ENCODE data around the gene FLNB.
"Not testable (repeated sequence)": the region's sequence is repeated elsewhere in the genome, so short reads cannot be mapped to it uniquely, and the experiment has no call there.

The FLNB gene

DNA sequence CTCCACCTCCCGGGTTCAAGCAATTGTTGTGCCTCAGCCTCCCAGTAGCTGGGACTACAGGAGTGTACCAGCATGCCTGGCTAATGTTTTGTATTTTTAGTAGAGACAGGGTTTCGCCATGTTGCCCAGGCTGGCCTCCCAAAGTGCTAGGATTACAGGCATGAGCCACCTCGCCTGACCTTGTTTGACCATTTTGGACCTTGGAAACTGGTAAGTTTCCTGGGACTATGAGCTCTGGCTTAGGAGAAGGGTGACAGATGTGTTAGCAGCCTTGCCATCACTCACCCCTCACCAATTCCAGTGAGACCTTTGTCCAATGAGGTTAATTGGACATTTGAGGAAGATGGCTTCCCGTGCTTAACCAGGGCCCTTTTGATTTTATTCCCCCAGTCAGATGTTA is 182.7 kb downstream of the FLNB start:
- DNase-seq = no peak

DNA sequence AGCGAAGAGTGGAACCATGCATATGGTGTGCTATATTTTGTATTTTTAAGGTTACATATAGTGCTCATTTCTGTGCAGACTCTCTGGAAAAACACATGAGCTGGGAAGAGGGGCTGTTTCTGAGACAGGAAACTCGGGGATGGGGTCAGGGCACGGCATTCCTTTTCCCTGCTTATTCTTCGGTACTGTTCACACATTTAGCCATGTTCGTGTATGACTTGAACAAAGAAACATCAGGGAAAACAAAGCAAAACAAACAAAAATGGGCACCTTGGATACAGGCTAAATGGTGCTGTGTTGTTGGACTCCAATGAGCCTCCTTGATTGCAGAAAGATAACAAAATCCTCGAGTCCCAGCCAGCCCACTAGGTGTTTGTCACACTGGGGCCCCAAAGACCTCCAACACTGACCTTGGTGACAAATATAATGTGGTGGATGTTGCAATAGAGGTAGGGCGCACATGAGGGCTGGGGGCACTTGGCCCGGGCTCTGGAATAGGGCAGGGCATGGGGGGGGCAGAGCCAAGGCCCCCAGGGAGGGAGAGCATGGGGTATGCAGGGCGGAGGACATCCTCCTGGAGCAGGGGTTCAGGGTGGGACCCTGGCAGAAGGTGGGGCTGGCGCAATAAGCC is 183.3 kb downstream of the FLNB start:
- DNase-seq = no peak

DNA sequence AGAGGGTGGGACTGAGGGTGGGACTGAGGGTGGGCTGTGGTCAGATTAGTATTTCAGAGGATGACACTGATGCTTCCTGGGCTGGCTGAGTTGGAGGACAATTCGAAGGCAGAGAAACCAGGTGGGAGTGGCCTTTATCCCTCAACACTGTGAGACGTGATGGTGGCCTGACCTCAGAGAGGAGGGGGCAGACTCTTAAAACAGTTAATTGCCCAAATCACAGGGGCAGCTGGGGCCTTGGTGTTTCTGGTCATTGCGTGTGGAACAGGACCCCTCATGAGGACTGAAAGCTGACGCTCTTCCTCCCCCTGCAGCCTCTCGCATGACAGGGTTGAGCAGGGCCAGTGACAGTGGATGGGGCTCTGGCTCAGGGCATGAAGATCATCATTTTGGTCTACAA is 183.8 kb downstream of the FLNB start:
- DNase-seq = no peak

DNA sequence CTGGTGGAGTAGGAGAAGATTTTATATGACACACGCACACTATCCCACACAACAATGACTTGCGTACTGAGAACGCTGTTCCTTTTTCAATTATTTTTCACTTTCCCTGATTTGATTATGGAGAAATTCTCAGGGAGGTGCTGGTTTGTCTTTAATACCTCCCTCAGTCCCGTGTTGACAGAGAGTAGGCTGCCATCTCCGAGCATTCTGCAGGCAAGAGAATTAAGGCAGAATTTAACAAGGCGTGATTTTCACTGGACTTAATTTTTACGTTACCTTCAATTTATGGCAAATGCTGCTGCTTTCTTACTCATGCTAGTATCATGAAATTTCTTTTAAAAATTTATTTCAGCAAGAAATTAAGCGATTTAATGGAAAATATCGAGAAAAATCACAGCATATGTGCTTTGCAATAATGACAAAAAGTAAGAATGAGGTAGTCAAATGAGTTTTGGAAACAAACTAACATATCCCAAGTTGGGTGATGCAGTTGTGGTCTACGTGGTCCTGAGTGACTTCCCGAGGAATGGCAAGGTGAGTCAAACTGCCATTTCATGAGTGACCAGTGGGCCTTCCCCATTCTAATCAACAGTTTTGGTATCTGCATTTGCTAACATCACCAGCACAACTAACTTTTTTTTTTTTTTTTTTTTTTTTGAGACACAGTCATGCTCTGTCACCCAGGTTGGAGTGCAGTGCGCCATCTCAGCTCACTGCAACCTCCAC is 185.6 kb downstream of the FLNB start:
- no peak for DNase-seq

DNA sequence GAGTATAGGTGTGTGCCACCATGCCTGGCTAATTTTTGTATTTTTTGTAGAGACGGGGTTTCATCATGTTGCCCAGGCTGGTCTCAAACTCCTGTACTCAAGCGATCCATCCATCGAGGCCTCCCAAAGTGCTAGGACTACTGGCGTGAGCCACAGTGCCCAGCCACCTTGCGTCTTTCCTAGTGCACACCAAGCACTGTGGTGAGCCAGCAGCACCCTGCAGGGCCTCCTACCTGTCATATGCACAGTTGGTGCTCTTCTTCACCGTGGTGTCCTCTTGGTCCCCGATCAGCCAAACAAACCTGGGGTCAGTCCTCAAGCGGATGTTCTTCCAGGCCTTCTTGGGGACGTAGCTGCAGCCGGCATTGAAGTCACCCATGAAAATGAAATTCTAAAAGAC is 189.4 kb downstream of the FLNB start:
- DNase-seq = no peak

DNA sequence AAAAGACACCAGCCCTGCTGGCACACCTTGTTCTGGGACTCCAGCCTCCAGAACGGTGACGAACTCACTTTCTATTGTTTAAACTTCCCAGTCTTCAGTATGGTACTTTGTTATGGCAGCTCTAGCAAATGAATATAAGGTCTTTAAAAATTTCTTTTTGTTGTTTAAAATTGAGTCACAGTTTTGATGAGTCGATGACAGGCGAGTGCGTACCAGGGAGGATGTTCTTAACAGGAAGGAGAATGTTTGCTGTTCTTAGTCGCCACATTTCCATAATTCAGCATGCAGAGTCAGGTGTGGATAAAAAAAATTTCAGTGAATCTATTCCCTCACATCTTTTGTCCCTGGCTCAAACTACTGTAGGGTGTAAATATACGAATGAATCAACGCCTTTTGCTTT is 190.1 kb downstream of the FLNB start:
- no peak for DNase-seq

DNA sequence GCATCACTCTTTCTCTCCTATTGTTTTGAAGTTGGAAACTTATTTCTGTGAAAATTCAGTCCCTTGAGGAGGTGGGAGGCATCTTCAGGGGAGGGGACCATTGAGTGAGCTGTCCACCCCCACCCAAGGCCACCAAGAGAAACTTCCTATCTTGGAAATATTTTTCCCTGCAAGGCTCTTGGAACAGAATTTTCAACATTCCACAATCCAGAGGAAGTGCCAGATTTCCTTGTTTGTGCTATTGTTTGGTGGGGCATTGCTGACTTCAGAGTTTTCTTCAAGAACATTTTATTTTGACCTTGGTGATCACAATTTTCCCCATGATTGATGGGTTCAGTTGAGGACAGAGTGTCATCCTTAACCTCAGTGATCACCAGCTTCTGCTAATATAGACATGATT is 190.6 kb downstream of the FLNB start:
- no peak for DNase-seq

DNA sequence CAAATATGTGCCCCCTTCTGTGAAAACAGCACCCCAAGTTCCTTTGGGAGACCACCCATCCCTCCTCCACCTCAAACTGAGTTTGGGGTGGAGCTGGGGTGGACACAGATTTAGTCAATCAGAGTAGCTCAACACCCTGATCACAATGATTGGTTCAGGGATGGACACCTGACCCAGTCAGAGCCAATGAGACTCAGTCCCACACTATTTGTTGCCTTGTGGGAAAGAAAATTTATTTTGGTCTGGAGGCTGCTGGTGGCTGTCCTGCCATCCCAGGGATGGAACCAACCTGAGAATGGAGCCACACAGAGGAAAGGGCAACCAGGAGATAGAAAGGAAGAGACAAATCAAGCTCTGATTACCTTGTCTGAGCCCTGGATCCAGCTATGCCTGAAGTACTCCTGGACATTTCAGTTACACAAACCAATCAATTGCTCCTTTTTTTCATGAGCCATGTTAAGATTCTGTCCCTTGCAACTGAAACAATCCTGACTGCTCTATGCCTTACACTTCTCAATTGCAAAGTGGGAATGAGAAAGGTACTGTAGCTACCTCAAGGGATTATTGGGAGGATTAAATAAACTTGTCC is 192.0 kb downstream of the FLNB start:
- no peak for DNase-seq

DNA sequence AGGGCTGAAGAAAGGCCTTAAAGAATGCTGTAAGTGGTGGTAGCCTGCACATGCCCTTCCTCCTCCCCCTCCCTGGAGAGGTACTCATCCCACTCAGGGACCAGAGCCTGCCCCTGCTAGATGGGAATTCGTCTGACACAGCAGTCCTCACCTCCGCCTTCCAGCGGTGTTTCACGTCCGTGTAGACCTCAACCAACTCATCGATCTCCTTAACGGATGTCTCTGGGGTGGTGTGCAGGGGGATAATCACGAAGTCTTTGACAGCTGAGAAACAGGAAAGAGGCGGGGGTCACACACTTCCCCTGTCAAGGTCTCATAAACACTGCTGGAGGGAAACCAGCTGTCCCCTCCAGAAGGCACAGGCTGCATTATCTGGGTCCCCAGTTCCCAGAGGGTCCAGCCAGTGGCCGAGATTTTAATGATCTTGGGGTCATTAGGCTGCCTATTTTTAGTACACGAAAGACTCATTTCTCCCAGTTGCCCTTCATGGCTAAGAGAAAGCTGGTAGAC is 192.7 kb downstream of the FLNB start:
- no peak for DNase-seq

DNA sequence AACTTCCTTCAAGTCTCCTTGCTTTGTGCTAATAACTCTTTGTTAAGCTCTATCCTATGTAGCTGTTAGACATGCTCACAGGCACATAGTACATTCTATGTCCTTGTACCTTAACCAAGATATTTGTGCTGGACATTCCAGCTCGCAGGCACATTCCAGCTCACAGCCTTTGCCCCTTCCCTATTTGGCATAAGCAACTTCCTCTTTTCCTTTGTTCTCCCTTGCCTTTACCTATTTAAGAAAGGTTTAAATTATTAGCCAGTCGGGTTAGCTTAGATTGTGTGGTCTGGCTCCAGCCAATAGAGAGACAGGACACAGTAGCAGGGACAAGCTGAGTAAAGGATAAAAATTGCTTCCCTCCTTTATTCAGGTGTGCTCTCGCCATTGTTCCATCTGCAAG is 193.2 kb downstream of the FLNB start:
- DNase-seq = not testable (repeated sequence)

DNA sequence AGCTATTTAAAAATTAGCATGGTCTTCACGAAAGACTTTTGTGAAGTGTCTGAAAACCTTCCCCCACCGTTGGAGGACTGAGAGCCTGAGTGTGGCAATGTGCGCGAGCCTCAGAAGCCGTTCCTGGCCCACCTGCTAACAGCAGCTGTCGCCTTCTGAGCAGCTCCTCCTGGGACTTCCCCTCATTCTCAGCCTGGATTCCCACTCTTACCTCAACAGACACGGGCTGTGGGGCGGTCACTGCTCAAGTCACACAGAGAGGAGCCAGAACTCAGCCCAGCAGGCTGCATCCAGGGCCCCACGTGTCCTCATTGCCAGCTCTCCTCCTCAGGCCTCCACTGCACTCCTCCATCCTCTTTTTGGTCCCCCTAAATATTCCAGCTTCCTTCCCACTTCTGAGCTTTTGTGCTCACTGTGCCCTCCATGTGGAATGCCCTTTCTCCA is 194.7 kb downstream of the FLNB start:
- DNase-seq = no peak

DNA sequence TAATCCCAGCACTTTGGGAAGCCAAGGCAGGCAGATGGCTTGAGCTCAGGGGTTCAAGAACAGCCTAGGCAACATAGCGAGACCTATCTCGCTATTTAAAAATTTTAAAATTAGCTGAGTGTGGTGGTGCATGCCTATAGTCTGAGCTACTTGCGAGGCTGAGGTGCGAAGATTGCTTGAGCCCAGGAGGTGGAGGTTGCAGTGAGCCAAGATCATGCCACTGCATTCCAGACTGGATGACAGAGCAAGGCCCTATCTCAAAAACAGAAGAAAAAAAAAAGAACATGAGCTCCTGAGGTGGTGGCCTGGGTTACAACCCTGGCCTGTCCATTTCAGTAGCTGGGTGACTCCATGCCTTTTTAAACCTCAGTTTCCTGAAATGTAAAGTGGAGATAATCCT is 195.3 kb downstream of the FLNB start:
- no peak for DNase-seq

DNA sequence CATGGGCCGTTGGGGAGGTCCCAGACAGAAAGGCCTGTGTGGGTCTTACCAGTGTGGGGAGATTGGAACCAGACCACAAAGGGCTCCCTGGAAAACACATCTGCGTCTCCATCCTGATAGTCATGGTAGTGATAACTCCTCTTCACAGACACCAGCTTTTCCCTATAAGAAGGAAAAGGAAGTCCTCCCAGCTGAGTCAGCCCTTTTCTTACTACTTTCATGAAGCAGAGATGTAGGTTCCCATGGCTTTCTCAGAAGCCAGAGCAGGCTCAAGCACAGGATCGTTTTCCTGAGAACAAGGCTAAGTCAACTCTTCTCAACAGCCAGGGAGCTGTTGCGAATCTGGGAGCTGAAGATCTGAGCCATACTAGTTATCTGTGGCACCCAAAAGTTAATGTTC is 196.5 kb downstream of the FLNB start:
- DNase-seq = no peak

DNA sequence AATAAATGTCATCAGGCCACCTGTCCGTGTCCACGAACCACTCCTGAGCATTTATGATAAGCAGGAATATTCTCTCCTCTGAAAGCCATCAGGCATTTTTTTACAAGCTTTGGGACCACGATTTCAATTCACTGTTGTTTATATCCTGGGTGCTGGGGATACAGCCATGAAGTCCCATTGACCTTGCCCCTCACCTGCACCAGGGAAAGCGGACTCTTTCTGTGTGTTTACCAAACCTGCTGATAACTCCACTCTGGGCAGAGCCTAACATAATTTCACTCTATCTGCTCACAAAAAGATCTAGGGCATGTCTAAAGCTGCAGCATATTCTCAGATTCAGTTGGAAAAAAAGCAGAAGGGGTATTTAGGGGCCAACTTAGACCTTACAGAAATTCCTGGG is 197.8 kb downstream of the FLNB start:
- no peak for DNase-seq

DNA sequence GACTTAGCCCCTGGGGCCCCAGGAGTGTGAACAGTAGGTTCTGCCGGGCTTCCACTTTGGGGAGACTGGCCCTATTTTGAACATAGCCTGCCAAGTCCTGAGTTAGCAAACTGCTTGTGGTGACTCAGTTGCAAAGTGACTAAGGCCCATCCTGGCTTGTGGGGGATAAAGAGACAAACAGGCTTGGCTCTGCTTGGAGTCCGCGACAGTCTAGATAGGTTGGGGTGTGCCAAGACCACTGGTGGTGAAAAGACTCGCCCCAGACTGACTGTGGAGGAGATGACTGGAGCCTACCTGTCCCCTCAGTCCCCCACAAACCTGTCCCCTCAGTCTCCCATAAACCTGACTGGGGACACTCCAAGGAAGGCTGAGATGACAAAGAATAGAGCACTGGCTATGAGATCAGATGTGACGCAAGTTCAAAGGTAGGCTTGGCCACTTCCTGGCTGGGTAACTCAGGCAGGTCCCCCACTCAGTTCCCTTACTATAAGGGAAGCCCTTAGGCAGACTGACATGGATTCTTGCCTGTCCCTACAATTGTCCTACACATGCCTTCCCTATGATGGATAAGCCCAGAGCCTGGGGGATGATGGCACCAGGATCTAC is 198.3 kb downstream of the FLNB start:
- no peak for DNase-seq

DNA sequence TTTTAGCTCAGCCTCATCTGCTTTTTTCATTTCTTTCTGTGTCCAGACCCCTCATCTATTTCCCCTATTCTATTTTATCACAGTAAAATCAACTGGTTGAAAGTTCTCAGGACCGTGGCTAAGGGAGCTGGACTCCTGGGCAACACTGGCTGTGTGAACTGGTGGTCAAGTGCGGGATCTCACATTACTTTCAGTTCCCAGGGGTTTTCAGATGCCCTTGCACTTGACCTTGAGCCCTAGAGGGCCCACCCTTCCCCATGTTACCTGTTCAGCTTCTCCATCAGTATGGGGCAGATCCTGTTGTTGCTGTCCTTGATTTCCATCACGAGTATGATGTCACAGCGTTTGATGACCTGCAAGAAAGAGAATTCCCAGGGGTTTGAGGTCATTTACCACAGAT is 199.7 kb downstream of the FLNB start:
- DNase-seq = no peak

DNA sequence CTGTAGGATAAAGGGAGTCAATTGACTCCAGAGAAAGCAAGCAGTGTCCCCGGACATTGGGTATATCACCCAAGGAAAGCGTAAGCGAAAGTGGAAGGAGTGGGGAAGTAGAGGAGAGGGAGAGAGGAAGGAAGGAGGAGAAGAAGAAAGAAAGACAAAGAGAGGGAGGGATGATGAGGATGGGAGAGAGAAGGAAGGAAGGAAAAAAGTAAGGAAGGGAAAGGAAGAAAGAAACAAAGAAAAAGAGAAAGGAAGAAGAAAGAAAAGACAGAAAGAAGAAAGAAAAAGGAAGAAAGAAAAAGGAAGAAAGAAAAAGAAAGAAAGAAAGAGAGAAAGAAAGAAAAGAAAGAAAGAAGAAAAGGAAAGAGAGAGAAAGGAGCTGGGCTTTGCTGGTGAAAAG is 201.7 kb downstream of the FLNB start:
- DNase-seq = no peak

DNA sequence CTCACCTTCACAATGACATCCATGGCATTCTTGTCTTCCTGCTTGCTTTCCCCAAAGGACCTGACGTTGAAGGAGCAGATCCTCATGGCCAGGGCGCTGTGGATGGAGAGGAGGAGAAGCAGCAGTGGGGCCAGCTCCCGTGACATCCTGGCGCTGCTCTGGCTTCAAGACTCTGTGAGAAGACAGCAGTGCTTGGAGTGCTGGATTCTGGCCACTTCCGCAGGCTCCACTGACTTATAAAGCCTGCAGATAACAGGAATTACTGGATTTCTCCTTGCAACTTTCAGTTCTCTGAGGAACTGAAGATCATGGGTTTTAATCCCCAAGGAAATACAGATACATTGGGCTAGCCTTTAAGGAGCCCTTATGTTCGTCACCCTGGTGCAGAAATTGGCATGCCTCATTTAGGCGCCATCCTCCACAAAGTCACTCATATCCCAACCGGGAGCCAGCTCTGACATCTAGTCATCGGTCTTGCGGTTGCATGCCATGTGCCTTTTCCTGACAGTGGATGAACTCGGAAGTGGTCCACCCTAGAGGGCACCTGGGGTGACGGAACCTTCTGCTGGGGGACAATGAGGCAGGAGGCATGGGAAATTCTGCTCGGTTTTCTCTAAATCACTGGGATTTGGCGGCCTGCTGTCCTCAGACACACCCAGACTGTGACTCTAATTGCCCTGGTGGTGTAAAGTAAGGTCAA is 202.7 kb downstream of the FLNB start, which contains the start of gene DNASE1L3:
Gene DNASE1L3 (minus strand): TSS at position 212 of the 700 bp plus-strand sequence. CDS start 66 bp downstream, at position 146.
- no peak for DNase-seq

DNA sequence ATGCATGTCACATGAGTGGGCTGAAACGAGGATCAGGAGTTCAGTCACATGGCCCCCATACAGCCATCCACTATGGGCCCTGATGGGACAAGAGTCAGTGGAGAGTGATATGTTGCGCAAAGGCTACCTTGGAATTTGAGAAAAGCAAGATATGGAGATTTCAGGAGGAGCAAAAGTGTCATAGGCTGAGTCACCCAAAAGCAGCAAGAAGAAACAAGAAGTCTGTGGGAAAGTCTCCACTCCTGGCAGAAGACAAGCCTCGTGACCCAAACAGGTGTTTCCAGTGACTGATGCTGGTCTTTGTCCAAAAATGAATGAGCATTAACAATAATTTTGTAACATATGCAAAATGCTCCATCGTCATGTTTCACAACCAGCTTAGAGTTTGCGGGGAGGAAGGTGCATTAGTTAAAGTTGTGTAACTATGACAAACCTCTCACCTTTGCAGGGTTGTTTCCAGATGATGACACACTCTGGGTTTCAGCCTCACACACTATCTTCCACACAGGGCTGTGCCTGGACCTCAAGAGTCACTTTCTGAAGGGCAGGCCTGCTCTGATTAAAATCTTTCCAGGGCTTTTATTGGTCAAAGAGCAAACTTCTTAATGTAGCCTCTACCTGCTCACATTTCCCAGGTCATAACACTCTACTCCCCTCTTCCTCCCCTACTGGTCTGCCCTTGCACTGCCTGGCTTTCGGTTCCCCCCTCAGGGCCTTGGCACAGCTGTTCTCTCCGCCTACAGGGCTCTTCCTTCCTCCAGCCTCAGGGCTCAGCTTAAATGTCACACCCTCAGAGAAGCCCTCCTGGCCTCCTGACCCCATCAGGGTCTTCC is 206.5 kb downstream of the FLNB start:
- DNase-seq = no peak

DNA sequence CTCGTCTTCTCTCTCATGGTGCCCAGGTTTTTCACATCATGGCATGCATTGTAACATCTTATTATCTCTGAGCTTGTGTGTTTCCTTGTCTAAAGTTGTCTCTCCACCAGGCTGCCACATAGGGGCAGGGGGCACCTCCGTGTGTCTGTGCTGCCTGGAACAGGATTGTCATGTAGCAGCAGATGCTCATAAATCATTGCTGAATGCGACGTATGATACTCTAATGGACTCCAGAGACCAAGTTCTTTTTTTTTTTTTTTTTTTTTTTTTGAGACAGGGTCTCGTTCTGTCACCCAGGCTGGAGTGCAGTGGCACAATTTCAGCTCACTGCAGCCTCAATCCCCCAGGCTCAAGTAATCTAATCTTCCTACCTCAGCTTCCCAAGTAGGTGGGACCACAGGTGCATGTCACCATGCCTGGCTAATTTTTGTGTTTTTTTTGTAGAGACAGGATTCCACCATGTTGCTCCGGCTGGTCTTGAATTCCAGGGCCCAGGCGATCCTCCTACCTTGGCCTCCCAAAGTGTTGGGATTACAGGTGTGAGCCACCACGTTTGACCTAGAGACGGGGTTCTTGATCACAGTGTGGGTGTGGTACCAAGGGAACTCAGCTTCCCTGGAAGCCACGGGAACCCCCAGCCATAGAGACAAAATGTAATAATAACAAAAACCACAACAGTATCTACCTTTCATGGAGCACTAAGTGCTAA is 207.2 kb downstream of the FLNB start:
- DNase-seq = no peak

DNA sequence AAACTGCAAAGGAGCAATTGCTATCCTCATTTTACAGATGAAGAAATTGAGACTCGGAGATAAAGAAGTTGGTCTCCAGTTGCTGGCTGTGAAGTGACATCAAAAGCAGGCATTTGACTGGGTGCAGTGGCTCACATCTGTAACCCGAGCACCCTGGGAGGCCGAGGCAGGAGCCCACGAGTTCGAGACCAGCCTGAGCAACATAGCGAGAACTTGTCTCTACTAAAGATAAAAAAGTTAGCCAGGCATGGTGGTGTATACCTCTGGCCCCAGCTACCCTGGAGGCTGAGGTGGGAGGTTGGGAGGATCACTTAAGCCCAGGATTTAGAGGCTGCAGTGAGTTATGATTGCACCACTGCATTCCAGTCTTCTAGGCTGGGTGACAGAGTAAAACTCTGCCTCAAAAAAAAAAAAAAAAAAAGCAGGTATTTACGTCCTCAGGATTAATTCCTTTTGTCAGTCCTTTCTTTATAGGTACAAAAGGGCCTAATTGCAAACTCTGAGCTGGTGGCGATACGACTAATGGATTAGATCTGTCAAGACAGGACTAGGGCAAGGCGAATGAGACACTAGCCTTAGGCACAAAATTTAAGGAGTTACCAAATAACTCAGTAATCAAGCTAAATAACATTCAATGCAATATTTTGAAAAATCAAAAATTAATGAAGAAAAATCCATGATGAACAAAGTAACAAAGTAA is 208.4 kb downstream of the FLNB start:
- no peak for DNase-seq
